GM12874 (cell line): ENCODE results near the gene U2SURP.

Experiments used
- CTCF ChIP-seq: IDR thresholded peaks from 2 replicates; pipeline ENCODE4 v1.5.1; 2011; ENCODE audit warnings: low read depth, mild to moderate bottlenecking, control low read depth, low read length, moderate library complexity; ENCODE audit not compliant: insufficient read depth

U2SURP gene

GRCh38 chr3:143105170-143105569, 103.8 kb downstream of the U2SURP start:
- no peak for TF ChIP-seq CTCF

- no peak for TF ChIP-seq CTCF
These were observed 108.5 kb downstream of the U2SURP start for GRCh38 chr3:143109861-143110260.
